Adipose tissue (tissue), 3 donors: Measurements from ENCODE around the gene NOC2L. TPM values are rescaled to one million over a fixed set of nuclear protein-coding genes. Genes with fewer than 3 reads are reported as not detected.

Experiments
- H3K27ac ChIP-seq: one replicate; pipeline ENCODE4 v1.5.1; 2013; ENCODE audit warnings: low read depth, low read length
- WGBS, 3 donors: extraction: QIAGEN DNeasy Blood & Tissue Kit; methylation state at CpG; one replicate each; pipeline ENCODE4 v1.1.7; 2013; 5-methylcytosine and 5-hydroxymethylcytosine counted together
- polyA plus RNA-seq, 3 donors: library from polyadenylated mRNA; stranded (reverse); fragments of 200-250 nt; gene quantifications; one replicate each; pipeline ENCODE4 v1.2.3, GENCODE V29; 2013
- donor health status: healthy with polysubstance abuse.
- donor health status: Bipolar disorder and iron deficiency.
- donor health status: healthy.

Gene NOC2L
- polyA plus RNA-seq, result 10 to 100 TPM; 39.8 to 50.2 (median 44.3) TPM

DNA sequence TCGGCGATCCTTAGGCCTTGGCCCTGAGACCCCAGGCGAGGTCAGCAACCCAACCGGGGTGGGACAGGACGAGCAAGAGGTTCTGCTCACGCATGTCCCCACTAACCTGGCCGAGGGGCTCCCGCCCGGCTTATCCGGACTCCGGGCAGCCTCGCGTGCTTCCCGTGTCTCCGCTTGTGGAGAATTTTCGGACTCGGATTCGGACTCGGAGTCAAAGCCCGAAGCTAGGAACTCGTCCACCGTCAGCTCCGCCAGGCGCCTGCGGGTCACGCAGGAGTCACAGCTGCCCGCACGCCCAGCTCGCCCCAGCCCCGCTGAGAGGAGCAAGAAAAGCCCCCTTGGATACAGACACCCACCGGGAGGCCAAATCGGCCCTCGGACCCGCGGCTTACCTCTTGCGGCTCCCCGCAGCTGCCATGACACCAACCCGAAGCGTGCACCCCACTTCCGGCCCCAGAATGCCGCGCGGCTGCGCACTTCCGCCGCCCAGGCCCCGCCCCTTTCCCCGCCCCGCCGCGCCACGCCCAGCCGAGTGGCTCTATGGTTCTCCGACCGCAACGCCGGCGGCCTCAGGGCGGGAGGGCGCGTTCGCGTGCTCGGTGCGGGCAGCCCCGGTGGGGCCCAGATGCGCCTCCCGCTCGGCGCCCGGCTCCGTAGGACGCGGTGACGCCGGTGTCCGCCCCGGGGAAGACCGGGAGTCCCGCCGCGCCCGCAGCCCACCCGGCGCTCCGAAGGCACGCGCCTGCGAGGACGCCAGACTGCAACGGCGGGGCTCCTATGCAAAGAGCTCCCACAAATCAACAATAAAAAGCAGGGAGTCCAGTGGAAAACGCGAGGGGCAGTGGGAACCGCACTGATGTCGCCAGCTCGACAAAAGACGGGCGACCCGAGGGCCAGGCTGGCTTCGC lies at the start of gene NOC2L:
Gene NOC2L (minus strand): TSS at position 434 of the 908 bp plus-strand sequence. CDS start 16 bp downstream, at position 418.
- no peak within 1 kb of the TSS for H3K27ac ChIP-seq
- 6 to 8% (median 8%) methylated on average over 78 to 100 of the region's 101 CpGs for WGBS, 3 donors

DNA sequence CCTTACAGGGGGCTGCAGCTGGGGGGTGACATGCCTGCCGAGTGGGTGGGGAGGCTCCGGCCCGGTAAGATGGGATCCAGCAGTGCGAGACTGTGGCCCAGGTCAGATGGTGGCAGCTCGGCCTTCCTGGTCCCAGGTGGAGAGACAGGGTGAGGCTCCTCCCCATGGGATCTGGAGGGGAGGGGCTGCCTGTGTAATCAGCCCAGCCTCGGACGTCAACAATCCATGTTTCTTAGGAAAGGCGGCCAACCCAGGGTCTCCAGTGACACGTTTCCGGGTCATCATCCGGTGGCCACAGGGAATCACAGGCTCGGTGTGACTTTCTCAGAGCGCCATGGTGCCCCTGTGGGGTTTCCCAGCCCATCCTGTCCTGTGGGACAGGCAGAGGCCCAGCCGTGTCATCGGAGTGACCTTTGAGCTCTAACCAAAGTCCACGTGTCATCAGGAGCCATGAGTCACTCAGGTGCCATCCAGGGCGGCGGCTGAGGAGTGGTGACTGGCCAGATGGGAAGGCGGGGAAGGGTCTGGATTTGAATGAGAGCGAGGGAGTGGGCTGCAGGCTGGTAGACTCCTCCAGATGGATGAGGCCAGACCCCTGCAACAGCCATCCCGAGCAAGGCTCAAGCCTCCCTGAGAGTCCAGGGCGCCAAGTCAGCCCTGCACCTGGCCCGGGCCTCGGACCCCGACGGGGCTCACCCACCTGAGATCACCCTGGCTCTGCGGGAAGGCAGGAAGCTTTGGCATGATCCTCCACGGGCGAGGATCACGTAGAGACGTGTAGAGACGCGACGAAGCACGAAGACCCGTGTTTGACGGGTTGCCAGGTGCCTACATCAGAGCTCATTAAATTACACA lies 47.5 kb upstream of the NOC2L start:
- H3K27ac ChIP-seq, result no peak overlapping the region
- 79 to 84% (median 80%) methylated on average over 37 of the region's 37 CpGs for WGBS, 3 donors

GRCh38 chr1:1005774-1006304 lies 46.8 kb upstream of the NOC2L start:
- no peak overlapping the region for H3K27ac ChIP-seq
- 54 to 63% (median 55%) methylated on average over 14 to 23 of the region's 23 CpGs for WGBS, 3 donors

GRCh38 chr1:1004780-1005697 lies 46.0 kb upstream of the NOC2L start:
- 15 to 24% (median 19%) methylated on average over 20 to 21 of the region's 21 CpGs for WGBS, 3 donors
- no peak overlapping the region for H3K27ac ChIP-seq

DNA sequence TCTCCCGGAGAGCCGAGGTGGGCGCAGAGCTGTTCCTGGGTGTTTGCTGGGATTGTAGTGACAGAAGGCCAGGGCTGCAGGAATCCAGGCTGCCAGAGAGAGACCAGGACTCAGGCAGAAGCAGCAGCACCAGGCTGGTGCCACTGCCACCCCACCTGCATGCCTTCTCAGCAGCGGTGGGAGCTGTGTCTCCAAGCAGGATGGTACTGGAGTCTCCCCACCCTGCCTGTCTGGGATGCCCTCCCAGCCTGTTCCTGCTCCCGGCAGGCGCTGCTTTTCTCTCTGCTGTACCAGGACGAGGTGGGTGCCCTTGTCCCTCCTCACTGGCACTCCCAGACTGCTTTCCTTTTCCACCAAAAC lies 45.3 kb upstream of the NOC2L start:
- WGBS, 3 donors, result 56 to 76% (median 57%) methylated on average over 6 to 7 of the region's 7 CpGs
- no peak overlapping the region for H3K27ac ChIP-seq

- WGBS, 3 donors, result 81 to 89% (median 82%) methylated on average over 22 of the region's 22 CpGs
- H3K27ac ChIP-seq, result no peak overlapping the region
Measured at GRCh38 chr1:1003618-1004419, 44.8 kb upstream of the NOC2L start.

DNA sequence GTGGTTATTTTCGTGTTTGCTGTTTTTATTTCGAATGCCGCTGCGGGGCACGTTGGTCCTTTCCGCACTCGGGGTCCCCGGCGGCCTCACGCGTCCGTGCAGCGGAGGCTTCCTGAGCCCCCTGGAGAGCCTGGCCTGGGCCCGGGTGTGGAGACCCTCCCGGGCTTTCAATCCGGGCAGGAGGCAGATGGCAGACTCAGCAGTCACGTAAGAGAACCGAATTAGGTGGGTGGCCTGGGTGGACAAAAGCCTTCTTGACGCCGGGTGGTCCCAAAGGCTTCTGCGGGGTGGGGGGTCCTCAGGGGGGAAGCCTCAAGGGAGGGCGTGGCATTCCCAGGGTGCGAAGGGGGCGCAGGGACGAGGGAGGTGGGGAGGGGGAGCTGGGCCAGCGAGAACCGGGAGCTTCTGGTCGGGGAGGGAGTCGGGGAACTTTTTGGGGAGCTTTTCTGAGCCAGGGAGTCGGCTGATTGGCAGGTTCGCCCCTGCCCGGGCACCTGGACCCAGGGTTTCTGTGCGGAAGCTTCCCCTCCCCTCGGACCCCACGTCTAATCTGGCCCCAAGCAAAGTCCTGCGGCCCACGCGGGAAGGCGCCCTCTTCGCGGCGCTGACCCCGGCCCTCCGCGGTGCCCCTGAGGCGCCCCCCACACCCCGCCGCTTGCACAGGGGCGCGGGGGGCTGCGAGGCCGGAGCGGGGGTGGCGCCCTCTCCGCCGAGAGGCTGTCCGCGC lies 42.2 kb upstream of the NOC2L start:
- no peak overlapping the region for H3K27ac ChIP-seq
- 1 to 3% (median 1%) methylated on average over 32 to 58 of the region's 58 CpGs for WGBS, 3 donors

DNA sequence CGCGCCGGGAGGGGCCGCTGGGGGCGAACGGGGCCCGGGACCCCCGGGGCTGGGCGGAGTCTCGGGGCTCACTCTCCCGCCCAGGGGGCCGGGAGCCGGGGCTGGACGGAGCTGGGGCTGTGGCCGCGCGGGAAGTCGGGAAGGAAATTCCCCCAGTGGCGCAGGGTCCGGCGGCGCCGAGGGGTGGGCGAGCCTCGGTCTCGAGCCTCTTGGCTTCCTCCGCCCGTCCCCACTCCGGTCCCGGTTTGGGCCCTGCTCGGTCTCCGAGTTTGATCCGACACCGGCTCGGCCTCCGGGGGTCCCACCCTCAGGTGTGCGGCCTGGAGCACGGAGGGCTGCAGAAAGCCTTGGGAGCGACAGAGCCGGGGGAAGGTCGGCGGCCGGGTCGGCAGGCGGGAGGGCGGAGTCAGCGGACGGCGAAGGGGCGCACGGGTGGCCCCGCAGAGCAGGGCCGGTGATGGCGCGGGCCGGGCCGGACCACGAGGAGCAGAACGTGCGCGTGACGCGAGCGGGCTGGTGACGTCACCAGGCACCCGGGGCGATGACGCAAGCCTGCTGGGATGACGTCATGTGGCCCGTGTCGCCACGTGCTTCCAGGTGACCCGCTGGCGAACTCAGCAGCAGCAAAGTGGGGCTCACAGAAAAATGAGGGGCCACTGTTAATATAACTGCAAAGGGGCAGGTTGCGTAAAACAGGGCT lies 41.5 kb upstream of the NOC2L start:
- H3K27ac ChIP-seq, result no peak overlapping the region
- WGBS, 3 donors, result 1 to 2% (median 1%) methylated on average over 58 to 75 of the region's 75 CpGs

GRCh38 chr1:999725-1000356 lies 40.8 kb upstream of the NOC2L start, which contains the start of gene HES4:
TSS of gene HES4 (minus strand) at chr1:1000097. CDS start at chr1:999973, 124 bp downstream.
- WGBS, 3 donors, result 0 to 1% (median 1%) methylated on average over 52 to 94 of the region's 95 CpGs

GRCh38 chr1:998995-999724 lies 40.1 kb upstream of the NOC2L start:
- H3K27ac ChIP-seq, result no peak overlapping the region
- WGBS, 3 donors, result 0 to 1% (median 1%) methylated on average over 53 to 86 of the region's 86 CpGs

More at GRCh38 chr1:999725-1000356, 40.8 kb upstream of the NOC2L start, which contains the start of gene HES4:
- H3K27ac ChIP-seq, result no peak within 1 kb of the TSS

- no peak overlapping the region for H3K27ac ChIP-seq
- 0 to 8% (median 3%) methylated on average over 8 to 26 of the region's 27 CpGs for WGBS, 3 donors
Measured at GRCh38 chr1:998745-998994, 39.6 kb upstream of the NOC2L start.

DNA sequence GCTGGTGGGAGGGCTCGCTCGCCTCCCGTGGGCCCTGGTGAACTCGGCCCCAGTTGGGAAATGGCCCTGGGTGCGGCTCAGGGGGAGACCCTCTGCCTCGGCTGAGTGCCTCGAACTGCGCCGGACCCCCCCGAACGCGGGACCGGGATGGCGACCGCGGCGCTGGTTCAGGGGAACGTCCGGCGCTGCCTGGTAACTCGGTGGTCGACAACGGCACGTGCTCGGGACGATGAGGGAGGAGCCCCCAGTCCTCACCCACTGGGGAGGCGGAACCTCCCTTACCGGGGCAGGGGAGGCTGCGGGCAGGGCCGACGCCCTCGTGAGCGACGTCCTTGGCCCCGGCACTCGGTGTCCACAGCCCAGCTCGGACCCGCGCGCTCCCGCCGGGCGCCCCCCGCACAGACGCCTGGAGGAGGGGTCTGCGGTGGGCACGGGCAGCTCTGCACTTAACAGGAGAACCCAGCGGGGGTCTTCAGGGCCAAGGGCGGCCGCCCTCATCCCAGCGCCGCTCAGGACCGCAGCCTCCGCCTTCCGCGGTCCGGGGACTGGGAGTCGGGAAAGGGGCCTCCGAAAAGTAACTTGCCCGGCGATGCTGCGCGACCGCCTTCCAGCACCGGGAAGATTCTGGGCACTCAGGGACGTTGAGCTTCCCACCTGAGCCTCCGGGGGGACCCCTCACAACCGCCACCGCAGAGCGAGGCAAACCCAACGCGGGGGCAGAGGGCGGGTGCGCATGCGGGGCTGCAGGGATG lies 39.1 kb upstream of the NOC2L start:
- WGBS, 3 donors, result 19 to 26% (median 23%) methylated on average over 47 to 75 of the region's 75 CpGs

GRCh38 chr1:997713-997992 lies 38.6 kb upstream of the NOC2L start:
- WGBS, 3 donors, result 58 to 69% (median 67%) methylated on average over 2 to 3 of the region's 3 CpGs
- H3K27ac ChIP-seq, result no peak overlapping the region

More for the DNA sequence above, 39.1 kb upstream of the NOC2L start:
- H3K27ac ChIP-seq, result no peak overlapping the region

- 59 to 64% (median 64%) methylated on average over 23 to 24 of the region's 24 CpGs for WGBS, 3 donors
- no peak overlapping the region for H3K27ac ChIP-seq
Measured at GRCh38 chr1:996851-997712, 38.0 kb upstream of the NOC2L start.
